Testis (tissue), 2 donors: ENCODE data around the gene DBF4B.

Source experiments
- POLR2A ChIP-seq: fragments of 450-650 bp; IDR thresholded peaks from one replicate; pipeline ENCODE4 v1.6.1; 2017; ENCODE audit warnings: antibody characterized with exemption, mild to moderate bottlenecking, moderate library complexity
- TF ChIP-seq, protein P1 (sequence below), 3 experiments: fragments of 450-650 bp in 2 of 3; fragments of 200-600 bp in 1 of 3; sonication (generic) in 1 of 3; IDR thresholded peaks; one replicate each; pipeline ENCODE4 v1.5.1; 2016 to 2019; ENCODE audit warnings: antibody characterized with exemption in 3 of 3, mild to moderate bottlenecking in 2 of 3, moderate library complexity in 1 of 3

DNA sequence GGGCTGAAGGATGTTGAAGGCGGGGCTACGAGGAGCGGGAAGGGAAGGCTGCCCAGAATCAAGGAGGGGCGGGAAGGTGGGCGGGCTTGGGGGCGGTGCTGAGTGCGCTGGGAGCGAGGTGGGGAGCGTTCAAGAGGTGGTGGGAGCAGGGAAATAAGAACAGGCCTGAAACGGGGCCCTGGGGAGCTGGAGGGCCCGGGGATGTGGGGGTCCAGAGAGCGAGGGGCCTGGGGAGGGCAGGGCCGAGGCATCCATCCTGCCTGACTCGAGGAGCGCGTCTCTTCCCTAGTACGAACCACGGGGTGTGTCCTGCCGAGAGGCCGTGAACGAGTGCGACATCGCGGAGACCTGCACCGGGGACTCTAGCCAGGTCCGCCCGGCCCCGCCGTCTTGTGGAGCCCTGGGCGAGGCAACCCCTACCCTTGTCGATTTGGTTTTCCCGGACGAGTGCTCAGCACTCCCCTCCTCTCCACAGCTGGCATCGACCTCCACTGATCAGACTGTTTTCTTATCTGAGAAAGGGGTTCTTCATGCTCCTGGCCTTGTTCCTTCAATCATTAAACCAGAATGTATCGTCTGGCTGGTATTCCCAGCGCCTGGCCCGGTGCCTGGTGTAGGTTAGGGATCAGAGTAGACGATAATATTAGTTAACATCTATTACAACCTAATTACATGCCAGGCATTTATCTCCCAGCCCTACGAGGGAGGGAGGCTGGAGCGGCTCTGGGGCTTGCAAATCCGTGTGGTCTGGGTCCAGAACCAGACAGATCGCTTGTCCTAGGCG, 67.6 kb downstream of the DBF4B start:
- TF ChIP-seq, protein P1, sequence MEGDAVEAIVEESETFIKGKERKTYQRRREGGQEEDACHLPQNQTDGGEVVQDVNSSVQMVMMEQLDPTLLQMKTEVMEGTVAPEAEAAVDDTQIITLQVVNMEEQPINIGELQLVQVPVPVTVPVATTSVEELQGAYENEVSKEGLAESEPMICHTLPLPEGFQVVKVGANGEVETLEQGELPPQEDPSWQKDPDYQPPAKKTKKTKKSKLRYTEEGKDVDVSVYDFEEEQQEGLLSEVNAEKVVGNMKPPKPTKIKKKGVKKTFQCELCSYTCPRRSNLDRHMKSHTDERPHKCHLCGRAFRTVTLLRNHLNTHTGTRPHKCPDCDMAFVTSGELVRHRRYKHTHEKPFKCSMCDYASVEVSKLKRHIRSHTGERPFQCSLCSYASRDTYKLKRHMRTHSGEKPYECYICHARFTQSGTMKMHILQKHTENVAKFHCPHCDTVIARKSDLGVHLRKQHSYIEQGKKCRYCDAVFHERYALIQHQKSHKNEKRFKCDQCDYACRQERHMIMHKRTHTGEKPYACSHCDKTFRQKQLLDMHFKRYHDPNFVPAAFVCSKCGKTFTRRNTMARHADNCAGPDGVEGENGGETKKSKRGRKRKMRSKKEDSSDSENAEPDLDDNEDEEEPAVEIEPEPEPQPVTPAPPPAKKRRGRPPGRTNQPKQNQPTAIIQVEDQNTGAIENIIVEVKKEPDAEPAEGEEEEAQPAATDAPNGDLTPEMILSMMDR (IDR thresholded peaks at IDR 0.05) = no peak
- TF ChIP-seq POLR2A = no peak
